A549 treated with RU486 at 1 μM for 4 hours (cell line): Measurements from ENCODE around the gene TGFBR3. TPM values are rescaled to one million over a fixed set of nuclear protein-coding genes. Genes with fewer than 3 reads are reported as not detected.

Experiments used
- total RNA-seq: library from RNA; stranded (reverse); fragments of 200-300 nt; extraction: Qiagen RNA extraction; gene quantifications from 5 replicates; pipeline ENCODE4 v1.2.3, GENCODE V29; 2022; ENCODE audit warnings: low read depth

Gene TGFBR3
- 2.0 to 4.4 TPM (median 3.2 TPM) in 5 replicates for total RNA-seq

GRCh38 chr1:91885716-91886506 is at the start of gene TGFBR3:
TSS of gene TGFBR3 (minus strand) at chr1:91886151. CDS start at chr1:91861531, 24,620 bp downstream.

Other genes starting within 250 kb of the TGFBR3 start
- gene BRDT, start 63.2 kb upstream of the TGFBR3 start, total RNA-seq, result not detected in 5 replicates
- gene EPHX4, start 143.8 kb upstream of the TGFBR3 start, total RNA-seq, result 0.41 to 1.0 TPM (median 0.53 TPM) in 5 replicates
- gene SETSIP, start 189.3 kb upstream of the TGFBR3 start, total RNA-seq, result not detected in 5 replicates
- gene BTBD8, start 194.2 kb upstream of the TGFBR3 start, total RNA-seq, result 0.23 to 0.86 TPM (median 0.55 TPM) in 5 replicates